CD1c-positive myeloid dendritic cell (primary cell): ENCODE measurements around the gene GFRAL.
"Not testable (repeated sequence)": the region's sequence is repeated elsewhere in the genome, so short reads cannot be mapped to it uniquely, and the experiment has no call there.

Experiments used
- DNase-seq: peaks from one replicate; pipeline ENCODE4 v3.0.0-alpha.2; 2016; ENCODE audit errors: extremely low spot score

GFRAL gene

GRCh38 chr6:55327169-55327568 lies at the start of gene GFRAL:
Gene GFRAL, plus strand, starts transcription at chr6:55327469. Its CDS starts 86 bp downstream, at chr6:55327555.
- no peak for DNase-seq

- no peak for DNase-seq
Measured at GRCh38 chr6:55277646-55278045, 49.6 kb upstream of the GFRAL start.

GRCh38 chr6:55281215-55281614 lies 46.1 kb upstream of the GFRAL start:
- no peak for DNase-seq

- no peak for DNase-seq
Measured at GRCh38 chr6:55282115-55282514, 45.2 kb upstream of the GFRAL start.

GRCh38 chr6:55286824-55287223 lies 40.4 kb upstream of the GFRAL start:
- DNase-seq = no peak

- no peak for DNase-seq
Measured at GRCh38 chr6:55290736-55291135, 36.5 kb upstream of the GFRAL start.

GRCh38 chr6:55293116-55293515 lies 34.2 kb upstream of the GFRAL start:
- DNase-seq = no peak

GRCh38 chr6:55297214-55297613 lies 30.1 kb upstream of the GFRAL start:
- DNase-seq = not testable (repeated sequence)

- no peak for DNase-seq
Measured at GRCh38 chr6:55299286-55299985, 27.8 kb upstream of the GFRAL start.

GRCh38 chr6:55304747-55305146 lies 22.5 kb upstream of the GFRAL start:
- DNase-seq = no peak

GRCh38 chr6:55319961-55320695 lies 7.1 kb upstream of the GFRAL start:
- no peak for DNase-seq

GRCh38 chr6:55320696-55321086 lies 6.6 kb upstream of the GFRAL start:
- DNase-seq = no peak

- no peak for DNase-seq
Measured at GRCh38 chr6:55377150-55377549, 49.9 kb downstream of the GFRAL start.

GRCh38 chr6:55379471-55379870 lies 52.2 kb downstream of the GFRAL start:
- DNase-seq = no peak

- DNase-seq = no peak
Measured at GRCh38 chr6:55379895-55380294, 52.6 kb downstream of the GFRAL start.

GRCh38 chr6:55388211-55388610 lies 60.9 kb downstream of the GFRAL start:
- DNase-seq = no peak

- DNase-seq = no peak
Measured at GRCh38 chr6:55395871-55396270, 68.6 kb downstream of the GFRAL start.

GRCh38 chr6:55397986-55398385 lies 70.7 kb downstream of the GFRAL start:
- no peak for DNase-seq

- DNase-seq = no peak
Measured at GRCh38 chr6:55399351-55399750, 72.1 kb downstream of the GFRAL start.

GRCh38 chr6:55405474-55406235 lies 78.4 kb downstream of the GFRAL start:
- DNase-seq = no peak

GRCh38 chr6:55410674-55411073 lies 83.4 kb downstream of the GFRAL start:
- no peak for DNase-seq

- no peak for DNase-seq
Measured at GRCh38 chr6:55423933-55424332, 96.7 kb downstream of the GFRAL start.
